Renal cortical epithelial cell (primary cell): Measurements from ENCODE around the gene DPEP2NB. TPM values are rescaled to one million over a fixed set of nuclear protein-coding genes. Genes with fewer than 3 reads are reported as not detected.
"Not testable (repeated sequence)": the region's sequence is repeated elsewhere in the genome, so short reads cannot be mapped to it uniquely, and the experiment has no call there.

Experiments used
- DNase-seq: peaks from one replicate; pipeline ENCODE4 v3.0.0-alpha.2; 2011; ENCODE audit warnings: low read depth
- total RNA-seq: library from RNA; depleted of rRNA; stranded (reverse); fragments of >200 nt; gene quantifications from 2 replicates; pipeline ENCODE4 v1.2.3, GENCODE V29; 2014

The DPEP2NB gene
- total RNA-seq, 1 donor from 2014 or later: not detected

- DNase-seq: peak; percentile 48
These were observed 2.3 kb downstream of the DPEP2NB start for GRCh38 chr16:68013440-68013839.

GRCh38 chr16:68009872-68010271 lies 5.8 kb downstream of the DPEP2NB start:
- not testable (repeated sequence) for DNase-seq

DNA sequence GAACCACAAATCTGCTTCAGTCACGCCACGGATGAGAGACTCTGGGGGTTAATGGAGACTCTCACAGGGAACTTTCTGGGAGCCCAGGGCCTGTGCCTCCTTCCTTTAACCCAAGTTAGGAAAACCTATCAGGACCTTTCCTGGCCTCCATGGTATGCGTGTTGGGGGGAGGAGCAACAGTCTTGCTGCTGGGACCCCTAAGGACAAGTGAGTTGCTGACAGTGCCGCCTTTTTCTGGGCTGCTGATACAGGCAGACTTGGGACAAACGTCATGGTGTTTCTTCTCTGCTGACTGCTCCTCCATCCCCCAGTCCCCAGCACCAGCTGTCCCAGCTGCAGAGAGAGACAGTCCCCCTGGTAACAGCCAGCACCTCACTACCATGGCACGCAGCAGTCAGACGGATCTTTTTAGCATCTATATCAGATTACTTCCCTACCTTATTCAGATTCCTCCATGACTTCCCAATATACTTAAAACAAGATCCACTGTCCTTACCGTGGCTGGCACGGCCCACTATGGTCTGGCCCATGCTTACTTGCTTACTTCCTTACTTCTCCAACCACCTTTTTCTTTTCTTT lies 6.5 kb downstream of the DPEP2NB start:
- DNase-seq: no peak

- peak; percentile 35 for DNase-seq
These were observed 9.9 kb downstream of the DPEP2NB start for GRCh38 chr16:68005786-68006286.

- no peak for DNase-seq
These were observed 10.5 kb downstream of the DPEP2NB start for GRCh38 chr16:68005211-68005610.

DNA sequence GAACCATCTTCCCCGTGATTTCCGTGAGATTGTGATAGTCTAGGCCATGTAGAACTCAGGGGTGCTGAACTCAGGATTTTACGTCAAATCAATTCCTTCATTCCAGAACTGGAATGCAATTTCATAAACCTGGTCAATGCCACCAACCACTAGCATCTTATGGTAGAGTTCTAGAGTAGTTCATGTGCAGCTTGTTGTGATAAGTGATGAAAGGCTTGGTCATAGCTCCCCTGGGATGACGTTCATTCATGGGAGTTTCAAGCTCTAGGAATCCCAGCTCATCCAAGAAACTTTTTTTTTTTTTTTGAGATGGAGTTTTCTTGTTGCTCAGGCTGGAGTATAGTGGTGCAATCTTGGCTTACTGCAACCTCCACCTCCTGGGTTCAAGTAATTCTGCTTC lies 12.7 kb downstream of the DPEP2NB start:
- DNase-seq: no peak

GRCh38 chr16:68000450-68000849 lies 15.3 kb downstream of the DPEP2NB start:
- no peak for DNase-seq

DNA sequence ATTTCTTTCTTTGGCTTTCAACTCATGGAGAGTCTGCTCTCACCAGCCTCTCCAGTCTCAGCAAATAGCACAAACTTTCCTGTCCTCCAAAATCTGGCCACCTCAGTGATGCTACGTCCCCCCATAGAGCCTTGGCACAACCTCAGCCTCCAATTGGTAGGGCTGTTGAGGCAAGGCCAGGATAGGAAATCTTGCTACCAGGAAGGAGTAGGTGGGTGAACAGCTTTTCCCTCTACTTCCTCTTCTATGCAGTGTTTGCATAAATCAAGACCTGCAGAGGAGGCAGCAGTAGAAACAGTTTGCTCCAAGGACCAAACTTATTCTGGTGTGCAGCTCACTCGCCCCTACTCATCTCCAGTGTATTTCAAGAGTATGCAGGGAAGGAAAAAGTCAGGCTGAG lies 15.7 kb downstream of the DPEP2NB start:
- DNase-seq: no peak

- DNase-seq: not testable (repeated sequence)
These were observed 16.7 kb downstream of the DPEP2NB start, which contains the start of gene DPEP2 for GRCh38 chr16:67998779-67999688. Gene DPEP2, minus strand, starts transcription at chr16:67999484. Its CDS starts 6,272 bp downstream, at chr16:67993212.

DNA sequence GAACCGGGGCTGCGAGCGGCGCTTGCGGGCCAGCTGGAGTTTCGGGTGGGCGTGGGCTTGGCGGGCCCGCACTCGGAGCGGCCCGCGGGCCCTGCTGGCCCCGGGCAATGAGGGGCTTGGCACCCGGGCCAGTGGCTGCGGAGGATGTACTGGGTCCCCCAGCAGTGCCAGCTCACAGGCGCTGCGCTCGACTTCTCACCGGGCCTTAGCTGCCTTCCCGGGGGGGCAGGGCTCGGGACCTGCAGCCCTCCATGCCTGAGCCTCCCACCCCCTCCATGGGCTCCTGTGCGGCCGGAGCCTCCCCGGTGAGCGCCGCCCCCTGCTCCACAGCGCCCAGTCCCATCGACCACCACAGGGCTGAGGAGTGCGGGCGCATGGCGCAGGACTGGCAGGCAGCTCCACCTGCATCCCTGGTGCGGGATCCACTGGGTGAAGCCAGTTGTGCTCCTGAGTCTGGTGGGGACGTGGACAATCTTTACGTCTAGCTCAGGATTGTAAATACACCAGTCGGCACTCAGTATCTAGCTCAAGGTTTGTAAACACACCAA lies 17.4 kb downstream of the DPEP2NB start:
- DNase-seq: not testable (repeated sequence)

DNA sequence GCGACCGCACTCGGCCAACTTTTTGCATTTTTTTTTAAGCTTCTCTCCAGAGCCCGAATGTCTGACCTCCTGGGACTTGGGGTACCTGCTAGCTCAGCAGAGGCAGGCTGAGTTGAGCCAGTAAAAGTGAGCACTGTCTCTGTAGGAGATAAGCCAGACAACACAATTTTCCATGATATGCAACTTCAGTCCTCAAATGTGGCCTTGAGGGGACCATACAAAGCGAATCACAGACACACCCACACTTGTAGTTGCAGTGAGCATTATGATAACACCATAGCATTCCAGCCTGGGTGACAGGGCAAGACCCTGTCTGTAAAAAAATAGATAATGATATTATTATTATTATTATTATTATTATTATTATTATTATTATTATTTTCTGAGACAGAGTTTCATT lies 19.0 kb downstream of the DPEP2NB start:
- no peak for DNase-seq

GRCh38 chr16:67995423-67995822 lies 20.3 kb downstream of the DPEP2NB start:
- no peak for DNase-seq

DNA sequence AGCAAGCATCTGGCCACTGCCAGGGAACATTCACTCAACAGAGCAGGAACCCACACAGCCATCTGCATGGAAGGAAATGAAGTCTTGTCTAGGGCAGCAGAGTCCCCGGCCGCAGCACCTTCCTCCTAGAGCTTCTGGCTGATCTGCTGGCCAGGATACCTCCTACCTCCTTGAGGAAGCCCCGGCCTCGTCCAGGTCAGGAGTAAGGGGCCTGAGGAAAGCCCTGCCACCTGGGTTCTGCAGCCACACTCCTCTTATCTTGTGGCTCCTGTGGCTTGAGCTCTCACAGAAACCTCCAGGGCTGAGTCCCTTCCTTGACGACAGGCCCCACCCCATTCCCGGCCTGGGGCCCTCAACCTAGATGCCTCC lies 21.7 kb downstream of the DPEP2NB start:
- not testable (repeated sequence) for DNase-seq

DNA sequence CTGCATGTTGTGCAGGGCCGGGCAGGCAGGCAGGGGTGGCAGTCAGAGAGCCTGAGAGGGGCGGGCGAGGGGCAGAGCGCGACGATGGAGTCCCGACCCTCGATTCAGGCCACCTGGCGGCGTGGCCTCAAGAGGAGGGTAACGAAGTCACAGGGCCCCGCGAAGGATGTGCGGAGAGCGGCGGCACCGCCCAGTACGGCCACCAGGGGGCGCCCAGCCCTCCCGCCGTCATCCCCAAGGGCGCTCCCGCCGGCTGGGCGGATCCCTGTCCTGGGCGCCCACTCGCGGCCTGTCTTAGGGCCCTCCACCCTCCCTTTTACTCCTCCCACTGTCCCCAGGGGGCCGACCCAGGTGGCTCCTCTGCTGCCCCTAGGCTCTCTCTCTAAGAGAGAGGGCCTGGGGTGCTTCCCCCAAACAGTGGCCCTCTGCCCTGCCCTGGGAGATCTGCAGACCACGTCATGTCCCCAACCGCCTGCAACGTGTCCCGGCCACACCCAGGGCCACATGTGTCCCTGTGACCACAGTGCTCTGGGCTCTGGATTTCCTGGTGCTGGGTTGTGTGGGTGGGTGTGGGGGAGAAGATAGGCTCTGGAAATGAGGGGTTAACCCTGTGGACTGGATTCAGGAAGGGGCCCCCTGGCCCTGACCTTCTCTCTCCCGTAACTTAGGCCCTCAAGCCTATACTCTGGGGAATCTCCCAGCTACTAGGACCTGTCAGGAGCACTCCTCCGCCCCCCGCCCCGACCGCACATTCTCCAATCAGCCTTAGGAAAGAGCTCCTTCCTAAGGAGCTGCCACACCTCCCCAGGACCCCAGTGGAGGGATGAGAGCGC lies 22.3 kb downstream of the DPEP2NB start:
- peak; percentile 4 for DNase-seq

DNA sequence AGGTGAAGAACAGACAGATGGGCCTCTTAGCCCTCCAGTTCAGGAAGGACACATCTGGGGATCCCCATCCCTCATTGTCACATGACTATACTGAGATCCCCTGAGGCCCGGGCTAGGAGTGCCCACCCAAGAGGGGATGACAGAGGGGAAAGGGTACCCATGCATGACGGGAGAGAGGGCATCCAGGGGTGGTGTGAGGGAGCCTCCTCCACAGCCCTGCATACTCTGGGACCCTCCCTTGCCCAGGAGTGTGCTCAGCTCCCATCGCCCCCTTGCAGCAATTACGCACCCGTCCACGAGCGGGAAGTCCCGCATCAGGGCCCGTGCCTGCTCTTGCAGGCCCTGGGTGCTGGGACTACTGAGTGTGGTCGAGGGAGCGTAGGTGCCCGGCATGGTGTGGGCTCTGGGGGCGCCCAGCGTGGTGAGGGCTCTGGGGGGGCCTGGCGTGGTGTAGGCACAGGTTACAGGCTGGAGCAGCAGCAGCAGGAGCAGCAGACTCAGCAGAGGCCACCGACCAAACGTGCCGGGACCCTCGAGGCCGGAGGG lies 23.0 kb downstream of the DPEP2NB start:
- DNase-seq: no peak

GRCh38 chr16:67990018-67990386 lies 25.7 kb downstream of the DPEP2NB start:
- DNase-seq: no peak

GRCh38 chr16:67989322-67990017 lies 26.2 kb downstream of the DPEP2NB start:
- no peak for DNase-seq

- DNase-seq: no peak
These were observed 27.0 kb downstream of the DPEP2NB start for GRCh38 chr16:67988675-67989074.

GRCh38 chr16:67987460-67988160 lies 28.1 kb downstream of the DPEP2NB start:
- peak; percentile 19 for DNase-seq

DNA sequence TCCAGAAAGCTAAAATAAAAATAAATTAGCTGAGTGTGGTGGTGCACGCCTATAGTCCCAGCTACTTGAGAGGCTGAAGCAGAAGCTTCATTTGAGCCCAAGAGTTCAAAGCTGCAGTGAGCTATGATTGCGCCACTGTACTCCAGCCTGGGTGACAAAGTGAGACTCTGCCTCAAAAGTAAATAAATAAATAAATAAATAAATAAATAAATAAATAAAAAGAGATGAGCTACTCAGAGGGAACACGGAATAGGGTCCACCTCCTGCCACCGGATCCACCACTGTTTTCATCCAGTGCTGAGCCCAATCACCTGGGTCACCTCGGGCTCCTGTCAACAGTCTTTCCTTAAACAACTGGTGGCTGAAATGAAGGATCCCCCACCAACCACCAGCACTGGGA lies 28.8 kb downstream of the DPEP2NB start:
- no peak for DNase-seq
